ENCODE data around the gene LGR4. TPM values are rescaled to one million over a fixed set of nuclear protein-coding genes. Genes with fewer than 3 reads are reported as not detected.
"Not testable (repeated sequence)": the region's sequence is repeated elsewhere in the genome, so short reads cannot be mapped to it uniquely, and the experiment has no call there.

LGR4 gene
- polyA plus RNA-seq, 3 donors = 109 to 151 (median 136) TPM

DNA sequence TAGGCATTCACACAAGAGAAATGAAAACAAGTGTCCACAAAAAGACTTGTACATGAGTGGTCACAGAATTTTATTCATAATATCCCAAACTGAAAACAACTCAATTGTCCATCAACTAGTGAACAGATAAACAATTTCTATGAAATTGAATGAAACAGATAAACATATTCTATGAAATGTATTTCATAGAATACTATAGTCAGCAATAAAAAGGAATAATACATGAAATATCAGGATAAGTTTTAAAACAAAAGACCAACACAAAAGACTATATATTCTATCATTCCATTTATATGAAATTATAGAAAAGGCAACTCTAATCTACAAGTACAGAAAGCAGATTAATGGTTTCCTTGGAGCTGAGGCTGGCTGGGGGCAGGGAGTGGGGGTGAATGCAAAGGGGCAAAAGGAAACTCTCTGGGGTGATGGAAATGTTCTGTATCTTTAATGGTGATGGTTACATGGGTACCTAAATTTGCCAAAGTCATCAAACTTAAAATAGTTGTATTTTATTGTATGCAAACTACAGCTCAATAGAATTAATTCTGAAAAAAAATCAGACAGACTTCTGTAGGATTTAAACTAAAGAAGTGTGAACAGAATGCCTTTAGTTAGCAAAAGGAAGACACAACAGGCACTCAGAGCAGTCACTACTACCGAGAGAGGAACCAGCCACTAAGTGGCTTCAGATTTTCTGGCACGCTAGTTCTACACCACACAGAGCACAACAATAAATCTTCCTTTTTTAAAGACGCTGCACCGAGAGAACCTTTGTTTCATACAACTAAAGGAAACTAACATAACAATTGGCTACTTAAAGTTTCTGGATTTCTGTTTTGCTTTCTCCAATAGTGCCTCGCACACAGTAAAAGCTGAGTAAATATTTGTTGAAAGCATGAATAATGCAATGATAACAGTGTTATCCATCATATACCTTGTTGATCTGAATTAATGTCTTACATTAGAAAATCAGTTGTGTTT, 124.9 kb downstream of the LGR4 start:
- DNase-seq (ENCODE audit: extremely low read depth in 1 of 11, low read depth in 9 of 11, low spot score in 4 of 11) = no peak

DNA sequence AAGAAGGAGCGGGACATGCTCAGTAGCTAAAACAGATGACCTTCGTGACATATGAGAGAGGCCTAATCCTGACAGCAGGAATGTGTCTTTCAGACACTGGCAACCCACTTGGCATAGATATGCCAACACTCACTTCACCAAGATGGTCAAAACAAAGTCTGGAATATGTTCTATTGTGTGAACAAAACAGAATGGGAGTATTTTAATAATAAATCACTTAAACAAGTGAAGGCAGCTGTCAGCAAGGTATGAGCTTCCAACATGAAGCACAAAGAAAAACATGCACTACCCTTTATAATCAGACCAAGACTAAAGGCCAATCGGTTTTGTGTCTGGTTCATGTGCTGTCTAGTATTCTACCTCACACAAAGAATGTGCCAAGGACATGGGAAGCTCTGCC, 132.6 kb downstream of the LGR4 start:
- no peak for DNase-seq (ENCODE audit: extremely low read depth in 1 of 11, low read depth in 9 of 11, low spot score in 4 of 11)

DNA sequence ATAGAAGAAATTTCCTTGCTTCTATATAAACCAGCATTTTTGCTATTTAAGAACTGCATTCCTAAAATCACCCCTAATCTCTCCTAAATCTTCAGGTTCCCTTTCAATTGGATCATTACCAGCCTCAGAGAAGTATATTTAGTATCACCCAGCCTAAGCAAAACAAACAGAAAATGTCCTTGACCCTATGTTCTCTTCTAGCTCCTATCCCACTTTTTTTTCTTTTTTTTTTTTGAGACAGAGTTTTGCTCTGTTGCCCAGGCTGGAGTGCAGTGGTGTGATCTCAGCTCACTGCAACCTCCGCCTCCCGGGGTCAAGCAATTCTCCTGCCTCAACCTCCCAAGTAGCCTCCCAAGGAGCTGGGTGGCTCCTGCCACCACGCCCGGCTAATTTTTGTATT, 137.8 kb downstream of the LGR4 start:
- not testable (repeated sequence) for DNase-seq (ENCODE audit: extremely low read depth in 1 of 11, low read depth in 9 of 11, low spot score in 4 of 11)

DNA sequence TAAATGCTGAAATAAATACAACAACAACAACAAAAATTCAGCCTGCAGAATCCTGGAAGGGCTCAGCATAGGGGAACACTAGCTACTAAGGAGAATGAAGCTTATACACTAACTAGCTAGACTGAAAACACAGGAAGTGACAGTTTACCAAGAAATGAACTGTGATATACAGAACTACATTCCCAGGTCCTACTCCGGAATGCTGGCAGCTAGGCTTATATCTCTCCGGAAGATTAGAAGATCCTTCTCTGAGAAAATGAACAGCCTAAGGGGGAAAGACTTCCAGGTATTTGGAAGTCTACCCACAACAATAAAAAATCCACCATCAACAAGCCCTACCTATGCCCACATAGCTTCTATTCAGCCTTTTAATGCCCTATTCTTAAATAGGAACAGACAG, 140.6 kb downstream of the LGR4 start:
- DNase-seq (ENCODE audit: extremely low read depth in 1 of 11, low read depth in 9 of 11, low spot score in 4 of 11) = no peak

DNA sequence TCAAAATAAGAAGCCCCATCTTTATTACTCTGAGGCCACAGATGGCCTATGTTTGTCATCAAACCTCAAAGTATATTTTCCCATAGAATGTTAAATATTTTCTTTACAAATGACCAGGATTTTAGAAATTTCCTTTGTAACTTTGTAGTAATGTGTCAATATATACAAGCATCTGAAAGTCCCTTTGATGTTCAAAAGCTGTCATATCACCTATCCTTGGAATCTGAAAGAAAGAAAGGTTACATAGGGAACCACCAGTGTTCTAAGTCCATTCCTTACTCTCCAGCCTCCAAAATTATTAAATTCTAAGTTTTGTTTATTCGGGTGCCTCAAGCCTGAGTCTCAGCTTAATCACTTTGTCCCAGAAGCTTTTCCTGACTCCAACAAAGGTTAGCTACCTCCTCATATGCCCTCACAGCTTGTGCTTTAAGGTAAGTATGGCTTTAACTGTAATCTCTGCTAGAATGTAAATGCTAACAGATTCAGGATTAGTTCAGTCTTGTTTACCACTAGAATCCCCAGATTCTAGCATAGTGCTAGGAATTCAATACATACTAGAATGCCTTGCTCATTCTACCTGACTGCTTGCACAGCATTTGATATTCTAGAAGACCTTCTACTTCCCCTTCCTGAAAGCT, 141.8 kb downstream of the LGR4 start:
- no peak for DNase-seq (ENCODE audit: extremely low read depth in 1 of 11, low read depth in 9 of 11, low spot score in 4 of 11)

DNA sequence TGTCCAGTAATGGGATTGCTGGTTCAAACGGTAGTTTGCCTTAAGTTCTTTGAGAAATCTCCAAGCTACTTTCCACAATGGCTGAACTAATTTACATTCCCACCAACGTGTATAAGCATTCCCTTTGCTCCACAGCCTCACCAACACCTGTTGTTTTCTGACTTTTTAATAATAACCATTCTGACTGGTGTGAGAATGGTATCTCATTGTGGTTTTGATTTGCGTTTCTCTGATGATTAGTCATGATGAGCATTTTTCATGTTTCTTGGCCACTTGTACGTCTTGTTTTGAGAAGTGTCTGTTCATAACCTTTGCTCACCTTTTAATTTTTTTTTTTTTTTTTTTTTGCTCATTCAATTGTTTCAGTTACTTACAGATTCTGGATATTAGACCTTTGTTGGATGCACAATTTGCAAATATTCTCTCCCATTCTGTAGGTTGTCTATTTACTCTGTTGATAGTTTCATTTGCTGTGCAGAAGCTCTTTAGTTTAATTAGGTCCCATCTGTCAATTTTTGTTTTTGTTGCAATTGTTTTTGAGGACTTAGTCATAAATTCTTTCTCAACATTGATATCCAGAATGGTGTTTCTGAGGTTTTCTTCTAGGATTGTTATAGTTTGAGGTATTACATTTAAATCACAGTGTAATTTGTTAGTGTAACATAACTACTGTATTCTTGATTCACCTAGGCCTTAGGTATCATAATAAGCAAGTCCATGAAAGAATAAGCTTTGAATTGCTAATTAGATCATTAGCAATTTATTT, 142.5 kb downstream of the LGR4 start:
- no peak for DNase-seq (ENCODE audit: extremely low read depth in 1 of 11, low read depth in 9 of 11, low spot score in 4 of 11)

DNA sequence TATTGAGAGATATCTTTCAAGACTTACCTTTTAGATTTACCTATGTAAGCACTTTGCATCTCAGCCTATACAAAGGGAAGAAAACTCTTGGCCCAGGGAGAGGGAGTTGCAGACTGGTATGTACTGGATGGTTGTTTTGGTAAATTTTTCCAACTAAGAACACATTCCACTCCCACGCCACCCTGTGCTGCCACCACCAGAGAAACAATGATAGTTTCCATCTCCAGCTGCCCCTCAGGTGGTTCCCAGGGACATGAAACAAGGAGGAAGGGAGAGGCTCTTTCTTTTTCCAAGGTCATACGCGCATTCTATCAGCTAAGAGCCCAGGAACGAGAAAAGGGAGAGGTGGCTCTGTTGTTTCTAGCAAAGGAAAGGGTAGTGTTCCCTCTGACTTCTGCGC, 144.0 kb downstream of the LGR4 start:
- no peak for DNase-seq (ENCODE audit: extremely low read depth in 1 of 11, low read depth in 9 of 11, low spot score in 4 of 11)

DNA sequence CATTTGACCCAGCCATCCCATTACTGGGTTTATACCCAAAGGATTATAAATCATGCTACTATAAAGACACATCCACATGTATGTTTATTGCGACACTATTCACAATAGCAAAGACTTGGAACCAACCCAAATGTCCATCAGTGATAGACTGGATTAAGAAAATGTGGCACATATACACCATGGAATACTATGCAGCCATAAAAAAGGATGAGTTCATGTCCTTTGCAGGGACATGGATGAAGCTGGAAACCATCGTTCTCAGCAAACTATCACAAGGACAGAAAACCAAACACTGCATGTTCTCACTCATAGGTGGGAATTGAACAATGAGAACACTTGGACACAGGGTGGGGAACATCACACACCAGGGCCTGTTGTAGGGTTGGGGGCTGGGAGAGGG, 145.5 kb downstream of the LGR4 start:
- DNase-seq (ENCODE audit: extremely low read depth in 1 of 11, low read depth in 9 of 11, low spot score in 4 of 11) = not testable (repeated sequence)

DNA sequence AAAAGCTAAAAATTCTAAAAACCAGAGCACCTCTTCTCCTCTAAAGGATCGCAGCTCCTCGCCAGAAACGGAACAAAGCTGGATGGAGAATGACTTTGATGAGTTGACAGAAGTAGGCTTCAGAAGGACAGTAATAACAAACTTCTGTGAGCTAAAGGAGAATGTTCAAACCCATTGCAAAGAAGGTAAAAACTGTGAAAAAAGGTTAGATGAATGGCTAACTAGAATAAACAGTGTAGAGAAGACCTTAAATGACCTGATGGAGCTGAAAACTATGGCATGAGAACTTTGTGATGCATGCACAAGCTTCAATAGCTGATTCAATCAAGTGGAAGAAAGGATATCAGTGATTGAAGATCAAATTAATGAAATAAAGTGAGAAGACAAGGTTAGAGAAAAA, 150.4 kb downstream of the LGR4 start:
- not testable (repeated sequence) for DNase-seq (ENCODE audit: extremely low read depth in 1 of 11, low read depth in 9 of 11, low spot score in 4 of 11)

DNA sequence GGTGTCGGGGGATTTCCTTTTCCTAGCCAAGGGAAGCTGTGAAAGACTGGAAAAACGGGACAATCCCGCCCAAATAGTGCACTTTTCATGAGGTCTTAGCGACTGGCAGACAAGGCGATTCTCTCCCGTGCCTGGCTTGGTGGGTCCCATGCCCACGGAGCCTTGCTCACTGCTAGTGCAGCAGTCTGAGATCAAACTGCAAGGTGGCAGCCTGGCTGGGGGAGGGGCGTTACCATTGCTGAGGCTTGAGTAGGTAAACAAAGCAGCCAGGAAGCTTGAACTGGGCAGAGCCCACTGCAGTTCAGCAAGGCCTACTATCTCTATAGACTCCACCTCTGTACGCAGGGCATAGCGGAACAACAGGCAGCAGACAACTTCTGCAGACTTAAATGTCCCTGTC, 151.2 kb downstream of the LGR4 start:
- not testable (repeated sequence) for DNase-seq (ENCODE audit: extremely low read depth in 1 of 11, low read depth in 9 of 11, low spot score in 4 of 11)

DNA sequence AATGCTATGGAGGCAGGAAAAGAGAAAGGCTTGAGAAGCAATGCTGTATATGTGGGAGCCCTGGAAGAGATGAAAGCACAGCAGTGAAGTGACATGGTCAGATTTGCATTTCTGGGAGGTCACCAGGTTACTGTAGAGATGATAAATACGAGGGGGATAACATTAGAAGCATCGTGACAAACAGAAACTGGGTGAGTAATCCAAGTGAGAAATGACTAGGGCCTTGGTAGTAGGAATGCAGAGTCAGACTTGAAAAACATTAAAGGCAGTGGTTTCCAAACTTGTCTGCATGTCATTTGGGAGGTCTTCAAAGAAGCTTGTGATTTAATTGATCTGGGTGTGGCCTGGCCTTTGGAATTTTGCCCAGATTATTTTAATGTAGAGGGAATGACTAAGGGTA, 153.5 kb downstream of the LGR4 start:
- DNase-seq (ENCODE audit: extremely low read depth in 1 of 11, low read depth in 9 of 11, low spot score in 4 of 11) = no peak

DNA sequence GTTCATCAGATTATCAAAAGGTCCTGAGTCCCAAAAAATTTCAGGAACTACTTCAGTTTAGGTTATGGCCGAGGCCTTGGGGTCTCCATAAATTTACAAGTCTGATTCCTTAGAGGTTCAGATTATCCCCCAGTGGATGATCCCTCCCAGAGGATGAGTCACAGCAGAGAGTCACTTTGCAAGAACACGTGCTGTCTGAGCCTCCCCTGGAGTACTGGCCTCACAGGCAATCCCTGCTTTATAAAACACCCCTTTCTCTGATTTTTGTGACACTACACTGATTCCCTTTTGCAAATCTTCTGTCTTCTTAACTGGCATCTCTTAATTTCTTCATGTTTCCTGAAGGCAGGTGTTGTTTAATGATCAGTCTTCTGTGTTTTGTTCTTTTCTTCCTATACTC, 154.8 kb downstream of the LGR4 start:
- DNase-seq (ENCODE audit: extremely low read depth in 1 of 11, low read depth in 9 of 11, low spot score in 4 of 11) = no peak

Other genes with a start within 250 kb of the LGR4 start
- 10 to 100 TPM; 28.1 to 34.4 (median 31.8) TPM for gene CCDC34, start 109.6 kb downstream of the LGR4 start, polyA plus RNA-seq (ENCODE audit: insufficient read length in 3 of 3)
- gene LIN7C, start 34.0 kb upstream of the LGR4 start, polyA plus RNA-seq (ENCODE audit: insufficient read length in 3 of 3) = 10 to 100 TPM; 19.3 to 27.0 (median 27.0) TPM
- gene BDNF, start 227.7 kb upstream of the LGR4 start, polyA plus RNA-seq (ENCODE audit: insufficient read length in 3 of 3) = 1 to 10 TPM; 1.4 to 1.9 (median 1.6) TPM

Measured in renal cortex interstitium (tissue), 11 donors.